ENCODE results near the gene CYP2W1. TPM values are rescaled to one million over a fixed set of nuclear protein-coding genes. Genes with fewer than 3 reads are reported as not detected.
"Not testable (repeated sequence)": the region's sequence is repeated elsewhere in the genome, so short reads cannot be mapped to it uniquely, and the experiment has no call there.

Gene CYP2W1
- polyA plus RNA-seq (2012; ENCODE audit: insufficient read depth, insufficient read length) = 1.9 TPM

GRCh38 chr7:983004-983615 is at the start of gene CYP2W1:
Gene CYP2W1, plus strand, starts transcription at chr7:983181. Its CDS starts 31 bp downstream, at chr7:983212.
- no peak within 1 kb of the TSS for H3K4me3 ChIP-seq (ENCODE audit: low read length)
- no peak for DNase-seq (ENCODE audit: low read depth, low spot score)

- DNase-seq (ENCODE audit: low read depth, low spot score) = no peak
- H3K4me3 ChIP-seq (ENCODE audit: low read length) = no peak overlapping the region
Observed at GRCh38 chr7:934469-935163, 48.4 kb upstream of the CYP2W1 start.

GRCh38 chr7:935164-935873 is 47.7 kb upstream of the CYP2W1 start:
- no peak for DNase-seq (ENCODE audit: low read depth, low spot score)
- H3K4me3 ChIP-seq (ENCODE audit: low read length) = no peak overlapping the region

- no peak for DNase-seq (ENCODE audit: low read depth, low spot score)
- no peak overlapping the region for H3K4me3 ChIP-seq (ENCODE audit: low read length)
Observed at GRCh38 chr7:935874-936385, 47.1 kb upstream of the CYP2W1 start.

- H3K4me3 ChIP-seq (ENCODE audit: low read length) = no peak overlapping the region
- no peak for DNase-seq (ENCODE audit: low read depth, low spot score)
Observed at GRCh38 chr7:936386-937054, 46.5 kb upstream of the CYP2W1 start.

- no peak overlapping the region for H3K4me3 ChIP-seq (ENCODE audit: low read length)
- no peak for DNase-seq (ENCODE audit: low read depth, low spot score)
Observed at GRCh38 chr7:937856-938484, 45.0 kb upstream of the CYP2W1 start.

GRCh38 chr7:938546-939185 is 44.3 kb upstream of the CYP2W1 start:
- DNase-seq (ENCODE audit: low read depth, low spot score) = no peak

GRCh38 chr7:939843-940242 is 43.1 kb upstream of the CYP2W1 start:
- H3K4me3 ChIP-seq (ENCODE audit: low read length) = no peak overlapping the region
- no peak for DNase-seq (ENCODE audit: low read depth, low spot score)

More at GRCh38 chr7:938546-939185, 44.3 kb upstream of the CYP2W1 start:
- no peak overlapping the region for H3K4me3 ChIP-seq (ENCODE audit: low read length)

- H3K4me3 ChIP-seq (ENCODE audit: low read length) = no peak overlapping the region
- no peak for DNase-seq (ENCODE audit: low read depth, low spot score)
Observed at GRCh38 chr7:940599-941408, 42.2 kb upstream of the CYP2W1 start.

- not testable (repeated sequence) for H3K4me3 ChIP-seq (ENCODE audit: low read length); DNase-seq (ENCODE audit: low read depth, low spot score)
Observed at GRCh38 chr7:943793-944192, 39.2 kb upstream of the CYP2W1 start.

- H3K4me3 ChIP-seq (ENCODE audit: low read length) = no peak overlapping the region
- DNase-seq (ENCODE audit: low read depth, low spot score) = no peak
Observed at GRCh38 chr7:944744-945143, 38.2 kb upstream of the CYP2W1 start.

- DNase-seq (ENCODE audit: low read depth, low spot score) = no peak
- no peak overlapping the region for H3K4me3 ChIP-seq (ENCODE audit: low read length)
Observed at GRCh38 chr7:945147-945555, 37.8 kb upstream of the CYP2W1 start.

GRCh38 chr7:945556-946255 is 37.3 kb upstream of the CYP2W1 start:
- no peak for DNase-seq (ENCODE audit: low read depth, low spot score)
- H3K4me3 ChIP-seq (ENCODE audit: low read length) = no peak overlapping the region

GRCh38 chr7:946256-946996 is 36.6 kb upstream of the CYP2W1 start:
- no peak for DNase-seq (ENCODE audit: low read depth, low spot score)
- H3K4me3 ChIP-seq (ENCODE audit: low read length) = no peak overlapping the region

GRCh38 chr7:947391-948210 is 35.4 kb upstream of the CYP2W1 start:
- H3K4me3 ChIP-seq (ENCODE audit: low read length) = no peak overlapping the region
- DNase-seq (ENCODE audit: low read depth, low spot score) = no peak

Data from Jurkat, Clone E6-1 (cell line).